Stomach smooth muscle (tissue), 2 donors: ENCODE results near the gene MMP8.

Experiments
- H3K27ac ChIP-seq: one replicate; pipeline ENCODE4 v1.7.0; 2013; ENCODE audit warnings: mild to moderate bottlenecking, low read length, inconsistent platforms
- H3K27me3 ChIP-seq, 2 donors: one replicate each; pipeline ENCODE4 v1.7.0; 2013; ENCODE audit warnings: low read length in 2 of 2; ENCODE audit not compliant: insufficient read depth in 2 of 2, control insufficient read depth in 1 of 2
- H3K36me3 ChIP-seq, 2 donors: one replicate each; pipeline ENCODE4 v1.7.0; 2013; ENCODE audit warnings: low read length in 2 of 2; ENCODE audit not compliant: control insufficient read depth in 2 of 2, insufficient read depth in 2 of 2
- H3K4me1 ChIP-seq: one replicate; pipeline ENCODE4 v1.7.0; 2013; ENCODE audit warnings: low read length; ENCODE audit not compliant: control insufficient read depth, insufficient read depth
- H3K4me3 ChIP-seq, 2 donors: one replicate each; pipeline ENCODE4 v1.7.0; 2013; ENCODE audit warnings: low read length in 2 of 2
- H3K9ac ChIP-seq, 2 donors: one replicate each; pipeline ENCODE4 v1.7.0; 2013; ENCODE audit warnings: low read length in 2 of 2, mild to moderate bottlenecking in 1 of 2
- H3K9me3 ChIP-seq, 2 donors: one replicate each; pipeline ENCODE4 v1.7.0; 2013; ENCODE audit warnings: low read length in 2 of 2; ENCODE audit not compliant: control insufficient read depth in 2 of 2
- donor health status: healthy.
- donor health status: Pancreatic carcinoma.

MMP8 gene

DNA sequence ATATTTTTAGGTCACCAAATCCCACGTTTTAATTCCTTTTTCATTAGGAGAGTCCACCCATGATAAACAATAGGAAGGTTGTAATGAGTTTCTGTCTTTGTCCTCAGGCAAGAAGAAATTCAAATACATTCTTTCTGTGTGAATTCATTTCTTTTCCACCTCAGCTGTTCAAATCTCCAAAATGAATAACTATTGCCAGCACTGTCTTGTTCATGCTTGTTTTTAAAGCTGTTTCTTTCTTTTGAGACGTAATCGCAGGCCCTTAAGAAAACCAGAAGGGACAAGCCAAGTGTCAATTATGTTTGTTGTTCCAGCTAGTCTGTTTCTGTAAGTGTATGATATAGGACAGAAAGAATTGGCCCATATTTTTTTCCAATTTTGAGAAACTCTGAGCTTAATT is 39.4 kb downstream of the MMP8 start:
- Histone ChIP-seq H3K4me1 (no peaks in the 10 kb centered on the region), H3K36me3 (no peaks in the 10 kb centered on the region), H3K27ac (no peak overlapping the region), H3K9me3 (no peaks in the 10 kb centered on the region), H3K27me3 (no peaks in the 10 kb centered on the region), H3K9ac (no peak overlapping the region), H3K4me3 (no peak overlapping the region)

- Histone ChIP-seq H3K4me1 (no peaks in the 10 kb centered on the region), H3K27ac (no peak overlapping the region), H3K4me3 (no peak overlapping the region), H3K36me3 (no peaks in the 10 kb centered on the region), H3K9ac (no peak overlapping the region), H3K9me3 (no peaks in the 10 kb centered on the region), H3K27me3 (no peaks in the 10 kb centered on the region)
Measured at GRCh38 chr11:102683277-102683676, 41.5 kb downstream of the MMP8 start.

GRCh38 chr11:102680945-102681344 is 43.8 kb downstream of the MMP8 start:
- no peak overlapping the region for H3K27ac ChIP-seq
- no peak overlapping the region for H3K4me3 ChIP-seq

DNA sequence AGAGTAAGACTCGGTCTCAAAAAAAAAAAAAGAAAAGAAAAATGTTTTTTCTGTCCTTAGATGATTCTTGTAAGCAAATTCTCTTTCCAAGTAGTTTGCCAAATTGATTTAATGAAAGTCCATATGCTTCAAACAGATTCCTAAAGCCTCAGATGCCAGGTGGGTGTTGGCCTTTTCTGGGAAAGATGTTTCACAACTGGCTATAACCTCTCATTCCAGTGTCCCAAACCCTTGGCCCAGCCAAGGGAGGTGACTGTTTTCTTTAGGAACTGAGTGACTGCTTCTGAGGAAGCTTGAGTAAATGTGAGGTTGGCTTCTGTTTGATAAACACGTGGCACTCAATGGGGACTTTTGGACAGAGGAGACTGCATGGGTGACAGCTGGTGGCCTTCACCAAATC is 46.7 kb downstream of the MMP8 start:
- no peaks in the 10 kb centered on the region for H3K4me1 ChIP-seq
- H3K27ac ChIP-seq: no peak overlapping the region
- H3K36me3 ChIP-seq: no peaks in the 10 kb centered on the region

More at GRCh38 chr11:102680945-102681344, 43.8 kb downstream of the MMP8 start:
- H3K27me3 ChIP-seq: no peaks in the 10 kb centered on the region
- no peak overlapping the region for H3K9ac ChIP-seq
- no peaks in the 10 kb centered on the region for H3K4me1 ChIP-seq
- no peaks in the 10 kb centered on the region for H3K9me3 ChIP-seq
- H3K36me3 ChIP-seq: no peaks in the 10 kb centered on the region

GRCh38 chr11:102676084-102676483 is 48.7 kb downstream of the MMP8 start:
- H3K27me3 ChIP-seq: no peaks in the 10 kb centered on the region
- H3K27ac ChIP-seq: no peak overlapping the region
- H3K4me3 ChIP-seq: no peak overlapping the region

More for the DNA sequence above, 46.7 kb downstream of the MMP8 start:
- H3K9me3 ChIP-seq: no peaks in the 10 kb centered on the region
- no peak overlapping the region for H3K9ac ChIP-seq
- no peak overlapping the region for H3K4me3 ChIP-seq
- no peaks in the 10 kb centered on the region for H3K27me3 ChIP-seq

GRCh38 chr11:102669664-102670063 is 55.1 kb downstream of the MMP8 start:
- Histone ChIP-seq H3K9me3 (no peaks in the 10 kb centered on the region), H3K27ac (no peak overlapping the region), H3K4me1 (no peaks in the 10 kb centered on the region), H3K36me3 (no peaks in the 10 kb centered on the region), H3K27me3 (no peaks in the 10 kb centered on the region), H3K9ac (no peak overlapping the region), H3K4me3 (no peak overlapping the region)

More at GRCh38 chr11:102676084-102676483, 48.7 kb downstream of the MMP8 start:
- Histone ChIP-seq H3K9me3 (no peaks in the 10 kb centered on the region), H3K9ac (no peak overlapping the region), H3K36me3 (no peaks in the 10 kb centered on the region), H3K4me1 (no peaks in the 10 kb centered on the region)

- Histone ChIP-seq H3K27me3 (no peaks in the 10 kb centered on the region), H3K27ac (no peak overlapping the region), H3K4me1 (no peaks in the 10 kb centered on the region), H3K9me3 (no peaks in the 10 kb centered on the region), H3K36me3 (no peaks in the 10 kb centered on the region), H3K4me3 (no peak overlapping the region), H3K9ac (no peak overlapping the region)
Measured at GRCh38 chr11:102666331-102666957, 58.3 kb downstream of the MMP8 start.

GRCh38 chr11:102664001-102664752 is 60.6 kb downstream of the MMP8 start:
- H3K9ac ChIP-seq: no peak overlapping the region
- H3K27me3 ChIP-seq: no peaks in the 10 kb centered on the region
- H3K4me1 ChIP-seq: no peaks in the 10 kb centered on the region
- no peaks in the 10 kb centered on the region for H3K9me3 ChIP-seq
- no peak overlapping the region for H3K27ac ChIP-seq
- H3K36me3 ChIP-seq: no peaks in the 10 kb centered on the region
- no peak overlapping the region for H3K4me3 ChIP-seq

DNA sequence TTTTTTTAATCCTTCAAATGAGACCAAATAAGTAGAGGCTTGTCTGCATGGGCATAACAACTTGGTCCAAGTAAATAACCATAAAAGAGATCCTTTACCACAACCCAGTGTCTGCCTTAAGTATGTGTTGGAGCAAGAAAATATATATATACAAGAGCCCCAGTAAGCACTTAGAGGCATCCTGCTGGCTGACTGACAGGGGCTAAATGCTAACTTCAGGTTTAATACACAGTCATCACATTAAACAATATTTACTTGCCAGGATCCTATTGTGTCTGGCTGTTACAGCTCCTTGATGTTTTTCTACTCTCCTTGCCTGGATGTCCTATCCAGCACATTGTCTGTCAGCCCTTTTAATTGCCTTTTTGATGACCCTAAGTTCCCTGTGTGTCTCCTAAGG is 62.1 kb downstream of the MMP8 start:
- Histone ChIP-seq H3K27me3 (no peaks in the 10 kb centered on the region), H3K4me3 (no peak overlapping the region), H3K9me3 (no peaks in the 10 kb centered on the region), H3K36me3 (no peaks in the 10 kb centered on the region), H3K9ac (no peak overlapping the region), H3K27ac (no peak overlapping the region), H3K4me1 (no peaks in the 10 kb centered on the region)
